ENCODE measurements around the gene DNAAF5. TPM values are rescaled to one million over a fixed set of nuclear protein-coding genes. Genes with fewer than 3 reads are reported as not detected.

The DNAAF5 gene
- total and polyA plus RNA-seq, 2 of the 13 experiments (the other 11 are each of a cell fraction or from before 2014, with no cell fraction given) = 11.9 to 21.5 TPM

DNA sequence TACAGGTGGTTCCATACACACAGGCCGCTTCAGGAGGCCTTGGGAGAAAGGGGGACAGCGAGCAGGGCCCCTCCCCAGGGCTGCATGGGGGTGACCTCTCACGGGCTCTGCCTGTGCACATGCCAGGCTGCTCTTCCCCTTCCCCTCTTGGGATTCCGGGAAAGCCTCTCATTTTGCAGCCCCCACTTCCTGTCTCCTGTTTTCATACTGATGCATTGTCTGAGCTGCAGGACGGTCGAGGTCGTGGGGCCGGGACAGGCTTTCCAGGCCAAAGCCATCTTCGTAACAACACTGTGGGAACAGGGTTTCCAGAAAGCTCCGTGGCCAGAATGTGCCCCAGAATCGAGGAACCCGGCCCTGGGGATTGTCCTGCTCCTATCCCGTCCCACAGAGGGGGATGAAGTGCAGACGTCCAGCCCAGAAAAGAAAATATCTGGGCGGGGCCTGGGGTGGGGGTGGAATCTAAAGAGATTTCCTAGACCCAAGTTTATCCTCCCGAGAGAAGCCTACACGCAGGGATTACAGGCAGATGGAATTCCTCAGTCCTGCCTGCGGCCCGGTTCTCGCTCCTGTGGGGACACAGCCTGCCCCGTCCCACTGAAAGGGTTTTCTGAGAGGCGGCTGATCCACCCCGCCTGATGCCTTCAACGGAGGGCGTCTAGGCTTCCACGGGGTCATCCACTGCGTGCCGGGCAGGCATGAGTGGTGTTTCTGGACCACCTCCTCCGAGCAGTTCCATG, 29.5 kb upstream of the DNAAF5 start (continued):
- TF ChIP-seq PRPF4 (IDR thresholded peaks at IDR 0.05; ENCODE audit: low read depth, low read length, poor library complexity, severe bottlenecking) = no peak

DNA sequence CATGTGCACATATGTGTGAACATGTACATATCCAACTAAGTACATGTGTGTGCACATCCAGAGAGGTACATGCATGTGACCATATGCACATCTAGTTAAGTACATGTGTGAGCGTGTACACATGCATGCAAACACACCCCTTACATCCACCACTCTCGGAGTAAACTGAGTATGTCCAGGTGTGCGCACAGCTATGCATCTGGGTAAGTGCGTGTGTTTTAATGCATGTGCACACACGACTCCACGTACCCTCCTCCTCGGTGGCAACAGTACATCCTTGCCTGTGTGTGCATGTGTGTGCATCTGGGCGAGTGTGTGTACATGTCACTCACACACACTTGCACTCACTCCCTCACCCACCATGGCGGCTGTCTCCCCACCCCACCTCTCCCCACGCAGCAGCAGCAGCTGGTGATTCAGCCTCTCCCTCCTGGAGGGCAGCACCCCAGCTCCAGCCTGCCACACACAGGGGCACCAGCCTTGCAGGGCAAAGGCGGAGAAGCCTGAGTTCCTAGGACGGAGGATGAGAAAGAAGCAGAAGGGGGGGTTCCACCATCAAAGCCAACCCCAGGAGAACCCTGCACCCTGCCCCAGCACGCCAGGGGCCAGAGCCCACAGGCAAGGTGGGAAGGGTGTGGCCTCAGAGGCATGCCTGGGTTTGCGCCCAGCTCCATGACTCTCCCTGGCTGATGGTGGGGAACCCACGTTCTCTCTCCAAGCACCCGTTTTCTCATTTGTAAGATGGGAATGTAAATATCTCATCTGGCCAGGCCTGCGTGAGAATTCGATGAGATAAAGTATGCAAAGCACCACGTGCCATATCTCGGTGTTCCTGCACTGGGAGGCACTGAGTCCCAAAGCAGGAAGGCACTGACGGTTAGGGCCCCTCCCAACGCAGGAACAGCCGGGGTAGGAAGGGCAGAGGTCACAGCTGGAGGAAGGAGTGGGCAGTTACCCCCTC, 27.7 kb upstream of the DNAAF5 start:
- CTCF ChIA-PET (ENCODE audit: low intra/inter-chr PET ratio, low total read pairs) = no interaction called here
- Histone ChIP-seq H4K20me1 (ENCODE audit: insufficient read depth, low read length) (no peaks in the 10 kb centered on the region), H2AFZ (ENCODE audit: low read length) (no peak overlapping the region), H3K36me3 (replicated peaks in 1 of 2; ENCODE audit: control insufficient read depth in 1 of 2, insufficient read depth in 2 of 2, low read length in 2 of 2) (peaks cover 3 to 24% of the 10 kb centered on the region in 2 experiments; a peak in 4 of 5 replicates), H3K9ac (ENCODE audit: insufficient read depth, low read depth, low read length) (no peak overlapping the region), H3K27me3 (ENCODE audit: control insufficient read depth in 1 of 2, insufficient read depth in 2 of 2, low read length in 2 of 2) (no peaks in the 10 kb centered on the region), H3K4me1 (ENCODE audit: insufficient read depth, low read length) (no peaks in the 10 kb centered on the region), H3K4me2 (ENCODE audit: low read depth, low read length) (no peak overlapping the region), H3K9me3 (ENCODE audit: low read length) (peaks cover 8% of the 10 kb centered on the region; the same call in 1 of the 2 replicates), H3K79me2 (ENCODE audit: insufficient read depth, low read length) (no peaks in the 10 kb centered on the region), H3K27ac (ENCODE audit: extremely low read length, insufficient read depth, low read length) (no peak overlapping the region), H3K4me3 (replicated peaks in 1 of 3; ENCODE audit: insufficient read depth in 1 of 3, low read depth in 2 of 3, low read length in 3 of 3) (no peak overlapping the region)
- POLR2A ChIA-PET = no interaction called here
- FAIRE-seq = no peak
- DNase-seq (ENCODE audit: low spot score) = no peak
- TF ChIP-seq DNMT1 (CRISPR knock-in tag; IDR thresholded peaks at IDR 0.05) (no peak), ZNF441 (CRISPR knock-in tag; IDR thresholded peaks at IDR 0.05; ENCODE audit: borderline replicate concordance) (no peak), SAP130 (CRISPR knock-in tag; IDR thresholded peaks at IDR 0.05; ENCODE audit: low read depth) (no peak), ZC3H13 (CRISPR knock-in tag; IDR thresholded peaks at IDR 0.05) (no peak), ZNF253 (CRISPR knock-in tag; IDR thresholded peaks at IDR 0.05; ENCODE audit: borderline replicate concordance) (no peak)
- TF ChIP-seq, protein P1, sequence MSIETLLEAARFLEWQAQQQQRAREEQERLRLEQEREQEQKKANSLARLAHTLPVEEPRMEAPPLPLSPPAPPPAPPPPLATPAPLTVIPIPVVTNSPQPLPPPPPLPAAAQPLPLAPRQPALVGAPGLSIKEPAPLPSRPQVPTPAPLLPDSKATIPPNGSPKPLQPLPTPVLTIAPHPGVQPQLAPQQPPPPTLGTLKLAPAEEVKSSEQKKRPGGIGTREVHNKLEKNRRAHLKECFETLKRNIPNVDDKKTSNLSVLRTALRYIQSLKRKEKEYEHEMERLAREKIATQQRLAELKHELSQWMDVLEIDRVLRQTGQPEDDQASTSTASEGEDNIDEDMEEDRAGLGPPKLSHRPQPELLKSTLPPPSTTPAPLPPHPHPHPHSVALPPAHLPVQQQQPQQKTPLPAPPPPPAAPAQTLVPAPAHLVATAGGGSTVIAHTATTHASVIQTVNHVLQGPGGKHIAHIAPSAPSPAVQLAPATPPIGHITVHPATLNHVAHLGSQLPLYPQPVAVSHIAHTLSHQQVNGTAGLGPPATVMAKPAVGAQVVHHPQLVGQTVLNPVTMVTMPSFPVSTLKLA (IDR thresholded peaks at IDR 0.05) = peak; percentile 38; the same call in 1 of the 2 replicates
- no peak for ATAC-seq
- in situ Hi-C loops (cut with HindIII; ENCODE audit: extremely low pct_ligation_motif_present, low pct_unique_long_range_greater_than_20kb) (no loop called here), intact Hi-C loops (cut with micrococcal nuclease; ENCODE audit: unreplicated experiment) (no loop called here)
- no TSS peak for BruUV-seq (replicated peaks)
- 96% methylated on average over 17 of the region's 23 CpGs for WGBS (ENCODE audit: low lambda C conversion rate)

All from HepG2 (cell line).